ENCODE measurements around the gene ROBO2. TPM values are rescaled to one million over a fixed set of nuclear protein-coding genes. Genes with fewer than 3 reads are reported as not detected.
A peak's percentile ranks its signal among the peaks of the same experiment; 100 is the strongest.

ROBO2 gene
- total and polyA plus RNA-seq, 5 donors: 0.05 to 2.1 (median 0.39) TPM; not detected in 1

GRCh38 chr3:77190374-77190773 is 150.5 kb downstream of the ROBO2 start:
- WGBS: 19% methylated on average over 3 of the region's 3 CpGs
- Histone ChIP-seq H3K27ac (ENCODE audit: low read length) (no peak overlapping the region), H3K4me1 (ENCODE audit: control insufficient read depth, insufficient read depth, low read length) (no peaks in the 10 kb centered on the region), H3K27me3 (ENCODE audit: control insufficient read depth, insufficient read depth) (no peaks in the 10 kb centered on the region), H3K4me3 (ENCODE audit: low read length) (no peak overlapping the region), H3K9me3 (ENCODE audit: control insufficient read depth, low read length) (no peaks in the 10 kb centered on the region)
- DNase-seq (no peak), ATAC-seq (peak in 1 of 2 donors; percentile 48)
- intact Hi-C loops (cut with DNase I): no loop called here

GRCh38 chr3:77191014-77191413 is 151.1 kb downstream of the ROBO2 start:
- Histone ChIP-seq H3K27me3 (ENCODE audit: control insufficient read depth, insufficient read depth) (no peaks in the 10 kb centered on the region), H3K27ac (ENCODE audit: low read length) (no peak overlapping the region), H3K4me1 (ENCODE audit: control insufficient read depth, insufficient read depth, low read length) (no peaks in the 10 kb centered on the region), H3K4me3 (ENCODE audit: low read length) (no peak overlapping the region), H3K9me3 (ENCODE audit: control insufficient read depth, low read length) (no peaks in the 10 kb centered on the region)
- intact Hi-C loops (cut with DNase I): no loop called here
- DNase-seq (no peak), ATAC-seq (no peak)
- WGBS: 76% methylated on average over 4 of the region's 4 CpGs

GRCh38 chr3:77191640-77192039 is 151.7 kb downstream of the ROBO2 start:
- no peaks in the 10 kb centered on the region for H3K9me3 ChIP-seq (ENCODE audit: control insufficient read depth, low read length)
- H3K27ac ChIP-seq (ENCODE audit: low read length): no peak overlapping the region
- DNase-seq (no peak), ATAC-seq (no peak)
- whole genome bisulfite sequencing: 78% methylated on average over 3 of the region's 3 CpGs
- H3K4me1 ChIP-seq (ENCODE audit: control insufficient read depth, insufficient read depth, low read length): no peaks in the 10 kb centered on the region
- H3K27me3 ChIP-seq (ENCODE audit: control insufficient read depth, insufficient read depth): no peaks in the 10 kb centered on the region
- no peak overlapping the region for H3K4me3 ChIP-seq (ENCODE audit: low read length)
- intact Hi-C loops (cut with DNase I): no loop called here

GRCh38 chr3:77195766-77196545 is 156.1 kb downstream of the ROBO2 start:
- Histone ChIP-seq H3K27me3 (ENCODE audit: control insufficient read depth, insufficient read depth) (no peaks in the 10 kb centered on the region), H3K4me1 (ENCODE audit: control insufficient read depth, insufficient read depth, low read length) (no peaks in the 10 kb centered on the region), H3K4me3 (ENCODE audit: low read length) (no peak overlapping the region), H3K27ac (ENCODE audit: low read length) (no peak overlapping the region), H3K9me3 (ENCODE audit: control insufficient read depth, low read length) (no peaks in the 10 kb centered on the region)
- 86% methylated on average over 12 of the region's 12 CpGs for WGBS
- no peak for DNase-seq
- intact Hi-C loops (cut with DNase I): no loop called here
- no peak for ATAC-seq

GRCh38 chr3:77197408-77197807 is 157.5 kb downstream of the ROBO2 start:
- DNase-seq (no peak), ATAC-seq (no peak)
- WGBS: 85% methylated on average over 2 of the region's 2 CpGs
- H3K4me3 ChIP-seq (ENCODE audit: low read length): no peak overlapping the region
- no peak overlapping the region for H3K27ac ChIP-seq (ENCODE audit: low read length)
- H3K9me3 ChIP-seq (ENCODE audit: control insufficient read depth, low read length): no peaks in the 10 kb centered on the region
- intact Hi-C loops (cut with DNase I): no loop called here
- H3K27me3 ChIP-seq (ENCODE audit: control insufficient read depth, insufficient read depth): no peaks in the 10 kb centered on the region
- no peaks in the 10 kb centered on the region for H3K4me1 ChIP-seq (ENCODE audit: control insufficient read depth, insufficient read depth, low read length)

GRCh38 chr3:77203851-77204250 is 164.0 kb downstream of the ROBO2 start:
- Histone ChIP-seq H3K27ac (ENCODE audit: low read length) (no peak overlapping the region), H3K27me3 (ENCODE audit: control insufficient read depth, insufficient read depth) (no peaks in the 10 kb centered on the region), H3K4me1 (ENCODE audit: control insufficient read depth, insufficient read depth, low read length) (no peaks in the 10 kb centered on the region), H3K9me3 (ENCODE audit: control insufficient read depth, low read length) (no peaks in the 10 kb centered on the region), H3K4me3 (ENCODE audit: low read length) (no peak overlapping the region)
- ATAC-seq (no peak), DNase-seq (no peak)
- intact Hi-C loops (cut with DNase I): no loop called here

GRCh38 chr3:77204788-77205187 is 164.9 kb downstream of the ROBO2 start:
- no peak for ATAC-seq
- H3K9me3 ChIP-seq (ENCODE audit: control insufficient read depth, low read length): no peaks in the 10 kb centered on the region
- no peak for DNase-seq
- no peaks in the 10 kb centered on the region for H3K4me1 ChIP-seq (ENCODE audit: control insufficient read depth, insufficient read depth, low read length)
- no peak overlapping the region for H3K4me3 ChIP-seq (ENCODE audit: low read length)
- H3K27ac ChIP-seq (ENCODE audit: low read length): no peak overlapping the region
- intact Hi-C loops (cut with DNase I): no loop called here
- WGBS: 77% methylated on average over 11 of the region's 11 CpGs
- no peaks in the 10 kb centered on the region for H3K27me3 ChIP-seq (ENCODE audit: control insufficient read depth, insufficient read depth)

- 77% methylated on average over 8 of the region's 8 CpGs for WGBS
- no peak for DNase-seq
- Histone ChIP-seq H3K9me3 (ENCODE audit: control insufficient read depth, low read length) (no peaks in the 10 kb centered on the region), H3K27ac (ENCODE audit: low read length) (no peak overlapping the region), H3K4me1 (ENCODE audit: control insufficient read depth, insufficient read depth, low read length) (no peaks in the 10 kb centered on the region), H3K4me3 (ENCODE audit: low read length) (no peak overlapping the region), H3K27me3 (ENCODE audit: control insufficient read depth, insufficient read depth) (no peaks in the 10 kb centered on the region)
- no peak for ATAC-seq
- intact Hi-C loops (cut with DNase I): no loop called here
These were observed 167.9 kb downstream of the ROBO2 start for GRCh38 chr3:77207753-77208152.

- ATAC-seq: no peak
- no peak for DNase-seq
- Histone ChIP-seq H3K4me1 (ENCODE audit: control insufficient read depth, insufficient read depth, low read length) (no peaks in the 10 kb centered on the region), H3K4me3 (ENCODE audit: low read length) (no peak overlapping the region), H3K9me3 (ENCODE audit: control insufficient read depth, low read length) (no peaks in the 10 kb centered on the region), H3K27me3 (ENCODE audit: control insufficient read depth, insufficient read depth) (no peaks in the 10 kb centered on the region), H3K27ac (ENCODE audit: low read length) (no peak overlapping the region)
- WGBS: 80% methylated on average over 3 of the region's 3 CpGs
- intact Hi-C loops (cut with DNase I): no loop called here
These were observed 182.8 kb downstream of the ROBO2 start for GRCh38 chr3:77222701-77223100.

GRCh38 chr3:77227567-77227966 is 187.7 kb downstream of the ROBO2 start:
- Histone ChIP-seq H3K27ac (ENCODE audit: low read length) (no peak overlapping the region), H3K9me3 (ENCODE audit: control insufficient read depth, low read length) (no peaks in the 10 kb centered on the region), H3K4me1 (ENCODE audit: control insufficient read depth, insufficient read depth, low read length) (no peaks in the 10 kb centered on the region), H3K27me3 (ENCODE audit: control insufficient read depth, insufficient read depth) (no peaks in the 10 kb centered on the region), H3K4me3 (ENCODE audit: low read length) (no peak overlapping the region)
- DNase-seq: no peak
- intact Hi-C loops (cut with DNase I): no loop called here
- no peak for ATAC-seq
- 91% methylated on average over 2 of the region's 2 CpGs for WGBS

- Histone ChIP-seq H3K27me3 (ENCODE audit: control insufficient read depth, insufficient read depth) (no peaks in the 10 kb centered on the region), H3K27ac (ENCODE audit: low read length) (no peak overlapping the region), H3K4me3 (ENCODE audit: low read length) (no peak overlapping the region), H3K9me3 (ENCODE audit: control insufficient read depth, low read length) (no peaks in the 10 kb centered on the region), H3K4me1 (ENCODE audit: control insufficient read depth, insufficient read depth, low read length) (no peaks in the 10 kb centered on the region)
- intact Hi-C loops (cut with DNase I): no loop called here
- DNase-seq: no peak
- WGBS: 93% methylated on average over 2 of the region's 2 CpGs
- ATAC-seq: no peak
These were observed 192.7 kb downstream of the ROBO2 start for GRCh38 chr3:77232557-77232956.

GRCh38 chr3:77234004-77234403 is 194.1 kb downstream of the ROBO2 start:
- ATAC-seq: no peak
- Histone ChIP-seq H3K27ac (ENCODE audit: low read length) (no peak overlapping the region), H3K27me3 (ENCODE audit: control insufficient read depth, insufficient read depth) (no peaks in the 10 kb centered on the region), H3K4me3 (ENCODE audit: low read length) (no peak overlapping the region), H3K4me1 (ENCODE audit: control insufficient read depth, insufficient read depth, low read length) (no peaks in the 10 kb centered on the region), H3K9me3 (ENCODE audit: control insufficient read depth, low read length) (no peaks in the 10 kb centered on the region)
- WGBS: 41% methylated on average over 2 of the region's 2 CpGs
- no peak for DNase-seq
- intact Hi-C loops (cut with DNase I): no loop called here

All from right cardiac atrium (tissue), 5 donors.